WERI-Rb-1 (cell line): ENCODE measurements around the gene PLAU.

ENCODE experiments used
- DNase-seq: peaks from one replicate; pipeline ENCODE4 v3.0.0-alpha.2; 2020
- H3K27ac ChIP-seq: fragments of 250-450 bp; sonication (Bioruptor Pico); 2 replicates; pipeline ENCODE4 v1.5.1; 2020; ENCODE audit warnings: mild to moderate bottlenecking, moderate library complexity
- H3K27me3 ChIP-seq: fragments of 250-450 bp; sonication (Bioruptor Pico); 2 replicates; pipeline ENCODE4 v1.5.1; 2021; ENCODE audit warnings: mild to moderate bottlenecking, low read depth, moderate library complexity; ENCODE audit not compliant: insufficient read depth, severe bottlenecking
- H3K36me3 ChIP-seq: fragments of 250-450 bp; sonication (Bioruptor Pico); 2 replicates; pipeline ENCODE4 v1.5.1; 2020; ENCODE audit warnings: mild to moderate bottlenecking, moderate library complexity
- H3K4me3 ChIP-seq: 2 replicates; pipeline ENCODE4 v1.5.1; 2011; ENCODE audit warnings: low read depth, mild to moderate bottlenecking, control low read depth, low read length
- H3K9me3 ChIP-seq: fragments of 250-450 bp; sonication (Bioruptor Pico); 2 replicates; pipeline ENCODE4 v1.5.1; 2021; ENCODE audit warnings: mild to moderate bottlenecking, moderate library complexity; ENCODE audit not compliant: severe bottlenecking
- TF ChIP-seq, protein P1 (sequence below): IDR thresholded peaks from 2 replicates; pipeline ENCODE4 v1.5.1; 2011; ENCODE audit warnings: low read depth, mild to moderate bottlenecking, control low read depth, inconsistent platforms, low read length

The PLAU gene

DNA sequence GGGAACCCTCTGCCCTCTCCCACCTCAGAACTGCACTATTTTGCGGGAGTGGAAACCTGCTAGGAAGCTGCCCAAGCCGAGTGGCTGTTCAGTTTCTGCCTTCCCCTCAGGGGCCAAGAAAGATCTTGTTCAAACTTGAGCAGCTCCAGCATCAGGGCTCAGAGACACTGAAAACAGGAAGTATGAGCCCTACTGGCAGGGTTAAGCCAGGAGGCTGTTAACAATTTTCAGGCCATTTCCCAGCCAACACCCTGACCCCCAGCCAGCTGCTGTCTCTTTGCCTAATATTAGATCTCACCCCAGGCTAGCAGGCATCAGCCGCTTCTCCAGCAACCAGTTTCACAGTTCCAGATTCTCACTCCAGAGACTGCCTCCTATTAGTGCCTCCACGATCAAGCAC is 9.2 kb downstream of the PLAU start:
- Histone ChIP-seq H3K27ac (no peak overlapping the region), H3K9me3 (peaks cover 8% of the 10 kb centered on the region), H3K36me3 (no peaks in the 10 kb centered on the region), H3K4me3 (no peak overlapping the region), H3K27me3 (no peaks in the 10 kb centered on the region)
- TF ChIP-seq, protein P1, sequence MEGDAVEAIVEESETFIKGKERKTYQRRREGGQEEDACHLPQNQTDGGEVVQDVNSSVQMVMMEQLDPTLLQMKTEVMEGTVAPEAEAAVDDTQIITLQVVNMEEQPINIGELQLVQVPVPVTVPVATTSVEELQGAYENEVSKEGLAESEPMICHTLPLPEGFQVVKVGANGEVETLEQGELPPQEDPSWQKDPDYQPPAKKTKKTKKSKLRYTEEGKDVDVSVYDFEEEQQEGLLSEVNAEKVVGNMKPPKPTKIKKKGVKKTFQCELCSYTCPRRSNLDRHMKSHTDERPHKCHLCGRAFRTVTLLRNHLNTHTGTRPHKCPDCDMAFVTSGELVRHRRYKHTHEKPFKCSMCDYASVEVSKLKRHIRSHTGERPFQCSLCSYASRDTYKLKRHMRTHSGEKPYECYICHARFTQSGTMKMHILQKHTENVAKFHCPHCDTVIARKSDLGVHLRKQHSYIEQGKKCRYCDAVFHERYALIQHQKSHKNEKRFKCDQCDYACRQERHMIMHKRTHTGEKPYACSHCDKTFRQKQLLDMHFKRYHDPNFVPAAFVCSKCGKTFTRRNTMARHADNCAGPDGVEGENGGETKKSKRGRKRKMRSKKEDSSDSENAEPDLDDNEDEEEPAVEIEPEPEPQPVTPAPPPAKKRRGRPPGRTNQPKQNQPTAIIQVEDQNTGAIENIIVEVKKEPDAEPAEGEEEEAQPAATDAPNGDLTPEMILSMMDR: no peak
- DNase-seq: no peak

DNA sequence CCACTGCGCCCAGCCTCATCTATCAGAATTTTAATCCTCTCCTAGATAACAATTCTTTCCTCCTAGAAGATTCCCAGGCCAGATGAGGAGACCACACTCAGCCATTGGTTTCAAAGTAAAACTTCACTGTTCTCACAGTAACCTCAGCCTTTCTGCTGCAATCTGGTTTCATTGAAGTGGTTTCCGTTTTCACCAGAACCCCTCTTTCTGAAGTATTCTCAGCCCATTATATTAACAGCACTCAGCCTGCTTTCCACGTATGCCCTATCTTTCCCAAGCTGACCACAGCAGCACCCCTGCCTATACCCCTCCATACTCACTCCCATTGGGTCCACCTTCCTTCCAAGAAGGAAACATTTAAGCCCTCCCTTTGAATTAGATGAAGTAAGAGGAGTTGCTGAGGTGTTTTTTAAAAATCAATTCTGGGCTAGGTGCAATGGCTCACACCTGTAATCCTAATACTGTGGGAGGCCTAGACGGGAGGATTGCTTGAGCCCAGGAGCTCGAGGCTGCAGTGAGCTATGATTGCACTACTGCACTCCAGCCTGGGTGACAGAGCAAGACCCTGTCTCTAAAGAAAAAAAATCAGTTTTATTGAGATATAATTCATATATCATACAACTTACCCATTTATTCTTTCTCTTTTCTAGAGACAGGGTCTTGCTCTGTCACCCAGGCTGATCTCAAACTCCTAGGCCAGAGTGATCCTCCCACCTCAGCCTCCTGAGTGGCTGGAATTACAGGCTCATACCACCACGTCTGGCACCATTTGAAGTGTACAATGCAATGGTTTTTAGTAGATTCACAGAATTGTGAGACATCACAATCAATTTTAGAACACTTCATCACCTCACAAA is 11.3 kb downstream of the PLAU start:
- H3K27ac ChIP-seq: no peak overlapping the region
- no peak for DNase-seq
- TF ChIP-seq, protein P1: no peak
- no peaks in the 10 kb centered on the region for H3K27me3 ChIP-seq
- peaks cover 8% of the 10 kb centered on the region for H3K9me3 ChIP-seq
- no peak overlapping the region for H3K4me3 ChIP-seq
- H3K36me3 ChIP-seq: no peaks in the 10 kb centered on the region

DNA sequence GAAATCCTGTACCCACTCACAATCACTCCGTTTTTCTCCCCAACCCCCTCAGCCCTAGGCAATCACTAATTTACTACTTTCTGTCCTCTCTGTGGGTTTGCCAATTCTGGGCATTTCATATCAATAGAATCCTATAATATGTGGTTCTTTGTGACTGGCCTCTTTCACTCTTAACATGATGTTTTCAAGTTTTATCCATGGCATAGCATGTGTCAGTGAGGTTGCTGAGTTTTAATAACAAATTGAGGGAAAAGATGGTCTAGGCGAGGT is 11.9 kb downstream of the PLAU start:
- no peak for DNase-seq
- no peak overlapping the region for H3K27ac ChIP-seq
- H3K27me3 ChIP-seq: no peaks in the 10 kb centered on the region
- peaks cover 8% of the 10 kb centered on the region for H3K9me3 ChIP-seq
- no peaks in the 10 kb centered on the region for H3K36me3 ChIP-seq
- TF ChIP-seq, protein P1: no peak
- no peak overlapping the region for H3K4me3 ChIP-seq

DNA sequence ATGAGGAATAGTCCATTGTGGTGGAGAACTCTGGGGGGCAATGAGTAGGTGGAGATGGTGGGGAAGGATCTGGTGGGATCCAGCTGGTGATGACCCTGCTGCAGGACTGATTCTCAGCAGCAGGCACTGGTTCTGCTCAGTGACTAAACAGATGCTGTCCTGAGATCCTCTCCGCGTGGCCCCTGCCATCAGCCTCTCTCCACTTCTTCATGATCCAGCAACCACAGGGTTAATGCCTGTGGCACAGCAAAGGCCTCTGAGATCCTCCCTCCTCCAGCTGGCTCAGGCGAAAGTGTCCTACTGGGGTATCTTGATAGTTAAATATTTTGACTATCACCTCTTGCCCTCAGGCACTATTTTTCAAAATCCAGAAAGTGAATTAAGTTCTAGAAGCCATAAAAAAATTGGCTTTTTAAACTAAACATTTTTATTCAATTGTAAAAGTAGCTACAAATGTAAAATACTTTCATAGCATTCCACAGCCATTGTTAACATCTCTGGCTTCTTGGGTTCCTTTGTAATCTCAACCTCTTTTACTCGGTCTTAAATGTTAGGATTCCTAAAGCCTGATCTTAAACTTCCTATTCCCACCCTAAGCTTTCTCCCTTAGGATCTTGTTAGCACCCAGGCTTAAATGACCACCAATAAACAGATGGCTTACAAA is 13.1 kb downstream of the PLAU start:
- Histone ChIP-seq H3K27ac (no peak overlapping the region), H3K27me3 (no peaks in the 10 kb centered on the region), H3K9me3 (peaks cover 4% of the 10 kb centered on the region), H3K36me3 (no peaks in the 10 kb centered on the region), H3K4me3 (no peak overlapping the region)
- no peak for DNase-seq
- TF ChIP-seq, protein P1: no peak

DNA sequence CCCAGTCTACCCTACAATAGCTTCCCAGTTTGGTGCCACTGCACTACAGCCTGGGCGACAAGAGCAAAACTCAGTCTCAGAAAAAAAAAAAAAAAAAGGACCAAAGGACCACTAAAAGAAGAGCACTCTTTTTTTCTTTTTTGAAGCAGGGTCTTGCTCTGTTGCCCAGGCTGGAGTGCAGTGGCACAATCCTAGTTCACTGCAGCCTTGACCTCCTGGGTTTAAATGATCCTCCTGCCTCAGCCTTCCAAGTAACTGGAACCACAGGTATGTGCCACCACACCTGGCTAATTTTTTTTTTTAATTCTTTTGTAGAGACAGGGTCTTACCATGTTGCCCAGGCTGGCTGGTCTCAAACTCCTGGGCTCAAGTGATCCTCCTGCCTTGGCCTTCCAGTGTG is 14.0 kb downstream of the PLAU start:
- no peak for DNase-seq
- no peaks in the 10 kb centered on the region for H3K27me3 ChIP-seq
- H3K4me3 ChIP-seq: no peak overlapping the region
- no peaks in the 10 kb centered on the region for H3K36me3 ChIP-seq
- TF ChIP-seq, protein P1: no peak
- no peaks in the 10 kb centered on the region for H3K9me3 ChIP-seq
- no peak overlapping the region for H3K27ac ChIP-seq

DNA sequence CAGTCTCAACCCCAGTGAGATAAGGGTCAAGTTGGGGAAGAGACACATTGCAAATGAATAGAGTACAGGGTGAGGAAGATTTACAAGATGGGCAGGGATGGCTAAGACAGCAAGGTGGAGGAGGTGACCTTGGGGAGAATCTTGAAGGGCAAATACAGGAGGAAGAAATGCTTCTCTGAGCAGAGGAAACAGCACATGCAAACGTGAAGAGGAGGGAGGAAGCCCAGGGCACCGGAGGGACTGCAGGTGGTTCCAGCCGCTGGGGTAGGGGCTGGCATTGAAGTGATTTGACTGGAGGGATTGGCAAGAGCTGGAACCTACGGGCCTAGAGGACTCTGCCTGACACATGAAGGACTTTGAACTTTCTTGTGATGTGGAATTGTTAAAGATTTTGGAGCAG is 14.6 kb downstream of the PLAU start:
- no peak overlapping the region for H3K27ac ChIP-seq
- H3K27me3 ChIP-seq: no peaks in the 10 kb centered on the region
- H3K4me3 ChIP-seq: no peak overlapping the region
- no peak for DNase-seq
- H3K36me3 ChIP-seq: no peaks in the 10 kb centered on the region
- no peaks in the 10 kb centered on the region for H3K9me3 ChIP-seq
- TF ChIP-seq, protein P1: no peak
